Sigmoid colon (tissue), 7 donors: ENCODE results near the gene MDM2. TPM values are rescaled to one million over a fixed set of nuclear protein-coding genes. Genes with fewer than 3 reads are reported as not detected.

Experiments
- DNase-seq: peaks from one replicate; pipeline ENCODE4 v3.0.0-alpha.2; 2019
- H3K27ac ChIP-seq, 4 donors: fragments of 200-600 bp; sonication (generic); one replicate each; pipeline ENCODE4 v1.5.1; 2016 to 2019; ENCODE audit warnings: mild to moderate bottlenecking in 1 of 4
- H3K27me3 ChIP-seq, 3 donors: fragments of 200-600 bp; sonication (generic); one replicate each; pipeline ENCODE4 v1.5.1; 2019; ENCODE audit warnings: mild to moderate bottlenecking in 1 of 3
- H3K36me3 ChIP-seq, 4 donors: fragments of 200-600 bp; sonication (generic); one replicate each; pipeline ENCODE4 v1.5.1; 2016 to 2019
- H3K4me1 ChIP-seq, 4 donors: fragments of 200-600 bp; sonication (generic); one replicate each; pipeline ENCODE4 v1.5.1; 2017 to 2019
- H3K4me3 ChIP-seq, 4 donors: fragments of 200-600 bp; sonication (generic); one replicate each; pipeline ENCODE4 v1.5.1; 2017 to 2019; ENCODE audit warnings: mild to moderate bottlenecking in 2 of 4, moderate library complexity in 1 of 4
- H3K9me3 ChIP-seq, 4 donors: fragments of 200-600 bp in 3 of 4; sonication (generic) in 3 of 4; one replicate each; pipeline versions ENCODE4 v1.5.1 to v1.6.1; 2013 to 2019
- EP300 ChIP-seq, 4 donors: sonication (generic); formaldehyde crosslinking; IDR thresholded peaks; one replicate each; pipeline ENCODE4 v1.6.1; 2017; ENCODE audit warnings: antibody characterized with exemption in 4 of 4
- POLR2A ChIP-seq, 2 donors: fragments of 450-650 bp; IDR thresholded peaks; one replicate each; pipeline ENCODE4 v1.6.1; 2016; ENCODE audit warnings: antibody characterized with exemption in 2 of 2, mild to moderate bottlenecking in 2 of 2, moderate library complexity in 2 of 2
- POLR2AphosphoS5 ChIP-seq, 4 donors: sonication (generic); formaldehyde crosslinking; IDR thresholded peaks; one replicate each; pipeline ENCODE4 v1.6.1; 2017; ENCODE audit warnings: antibody characterized with exemption in 4 of 4
- WGBS, 2 donors: extraction: QIAGEN DNeasy Blood & Tissue Kit; methylation state at CpG; one replicate each; pipeline ENCODE4 v1.1.7; 2013; 5-methylcytosine and 5-hydroxymethylcytosine counted together
- intact Hi-C: fragments of 100-400 bp; cut with DNase I; formaldehyde crosslinking; loops from one replicate; pipeline ENCODE4 v1.15.1; 2023
- polyA plus RNA-seq, 3 donors: library from polyadenylated mRNA; stranded (reverse); fragments of 200-250 nt; gene quantifications; one replicate each; pipeline ENCODE4 v1.2.3, GENCODE V29; 2013
- total RNA-seq, 4 donors: library from RNA; depleted of rRNA; stranded (reverse); fragments of >200 nt; gene quantifications; one replicate each; pipeline ENCODE4 v1.1.0, GENCODE V29; 2016
- TF ChIP-seq, protein P1 (sequence below), 4 experiments: fragments of 450-650 bp in 3 of 4; fragments of 200-600 bp in 1 of 4; IDR thresholded peaks; one replicate each; pipeline ENCODE4 v1.5.1; 2016 to 2019; ENCODE audit warnings: antibody characterized with exemption in 4 of 4, mild to moderate bottlenecking in 3 of 4, moderate library complexity in 2 of 4
- donor health status: healthy with polysubstance abuse.
- donor health status: Bipolar disorder and iron deficiency.
- donor health status: healthy.

The MDM2 gene
- total and polyA plus RNA-seq, 7 donors: 6.0 to 55.4 (median 44.2) TPM

DNA sequence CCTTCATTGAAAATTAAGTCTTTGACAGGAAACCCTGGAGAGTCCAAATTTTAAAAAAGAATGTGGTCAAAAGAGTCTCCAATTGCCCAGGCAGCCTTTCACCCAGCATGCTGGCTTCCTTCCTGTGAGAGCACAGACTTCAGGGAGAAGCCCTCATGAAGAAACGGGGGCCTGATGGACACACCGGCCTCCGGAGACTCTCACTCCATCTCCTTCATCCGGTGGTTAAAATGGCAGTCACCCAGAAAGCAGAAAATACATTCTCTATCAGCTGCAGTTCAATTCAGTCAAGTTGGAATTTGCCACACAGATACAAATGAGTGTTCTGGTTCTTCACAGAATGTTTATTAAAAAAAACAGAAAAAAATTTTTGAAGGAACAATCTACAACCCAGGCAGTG is 68.5 kb downstream of the MDM2 start:
- H3K4me1 ChIP-seq: no peaks in the 10 kb centered on the region
- H3K27me3 ChIP-seq: no peaks in the 10 kb centered on the region
- no peak overlapping the region for H3K4me3 ChIP-seq
- TF ChIP-seq POLR2A (IDR thresholded peaks at IDR 0.05) (no peak), POLR2AphosphoS5 (IDR thresholded peaks at IDR 0.05) (no peak)
- TF ChIP-seq, protein P1, sequence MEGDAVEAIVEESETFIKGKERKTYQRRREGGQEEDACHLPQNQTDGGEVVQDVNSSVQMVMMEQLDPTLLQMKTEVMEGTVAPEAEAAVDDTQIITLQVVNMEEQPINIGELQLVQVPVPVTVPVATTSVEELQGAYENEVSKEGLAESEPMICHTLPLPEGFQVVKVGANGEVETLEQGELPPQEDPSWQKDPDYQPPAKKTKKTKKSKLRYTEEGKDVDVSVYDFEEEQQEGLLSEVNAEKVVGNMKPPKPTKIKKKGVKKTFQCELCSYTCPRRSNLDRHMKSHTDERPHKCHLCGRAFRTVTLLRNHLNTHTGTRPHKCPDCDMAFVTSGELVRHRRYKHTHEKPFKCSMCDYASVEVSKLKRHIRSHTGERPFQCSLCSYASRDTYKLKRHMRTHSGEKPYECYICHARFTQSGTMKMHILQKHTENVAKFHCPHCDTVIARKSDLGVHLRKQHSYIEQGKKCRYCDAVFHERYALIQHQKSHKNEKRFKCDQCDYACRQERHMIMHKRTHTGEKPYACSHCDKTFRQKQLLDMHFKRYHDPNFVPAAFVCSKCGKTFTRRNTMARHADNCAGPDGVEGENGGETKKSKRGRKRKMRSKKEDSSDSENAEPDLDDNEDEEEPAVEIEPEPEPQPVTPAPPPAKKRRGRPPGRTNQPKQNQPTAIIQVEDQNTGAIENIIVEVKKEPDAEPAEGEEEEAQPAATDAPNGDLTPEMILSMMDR (IDR thresholded peaks at IDR 0.05): no peak
- intact Hi-C loops: no loop called here
- H3K36me3 ChIP-seq: no peaks in the 10 kb centered on the region
- WGBS, 2 donors: 41 to 73% methylated on average over 4 of the region's 4 CpGs
- DNase-seq: no peak
- H3K9me3 ChIP-seq: peaks cover 0 to 3% (median 0%) of the 10 kb centered on the region in 4 donors
- H3K27ac ChIP-seq: no peak overlapping the region

DNA sequence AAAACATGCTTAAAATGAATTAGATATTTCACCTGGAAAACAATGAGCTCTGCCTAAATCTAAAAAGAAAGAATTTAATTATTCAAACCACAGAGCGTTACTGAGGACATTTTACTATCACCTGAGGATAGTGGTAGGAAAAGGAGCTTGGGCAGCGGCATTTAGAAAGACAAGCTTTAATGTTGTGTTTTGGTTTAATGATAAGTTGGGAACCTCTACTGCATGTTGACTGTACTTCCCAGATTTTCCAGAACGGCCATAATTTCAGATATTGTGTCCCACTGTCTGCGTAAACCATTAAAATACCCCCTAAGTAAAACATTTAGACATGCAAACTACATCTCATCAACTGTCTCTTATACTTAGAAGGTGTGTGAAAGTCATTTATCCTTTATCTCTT is 69.6 kb downstream of the MDM2 start:
- peaks cover 0 to 3% (median 1%) of the 10 kb centered on the region in 4 donors for H3K9me3 ChIP-seq
- H3K36me3 ChIP-seq: no peaks in the 10 kb centered on the region
- H3K4me1 ChIP-seq: no peaks in the 10 kb centered on the region
- TF ChIP-seq, protein P1 (IDR thresholded peaks at IDR 0.05): no peak
- TF ChIP-seq POLR2AphosphoS5 (IDR thresholded peaks at IDR 0.05) (no peak), EP300 (IDR thresholded peaks at IDR 0.05) (no peak), POLR2A (IDR thresholded peaks at IDR 0.05) (no peak)
- 97 to 98% methylated on average over 4 of the region's 4 CpGs for WGBS, 2 donors
- H3K4me3 ChIP-seq: no peak overlapping the region
- DNase-seq: no peak
- H3K27me3 ChIP-seq: no peaks in the 10 kb centered on the region
- H3K27ac ChIP-seq: no peak overlapping the region
- intact Hi-C loops: no loop called here

DNA sequence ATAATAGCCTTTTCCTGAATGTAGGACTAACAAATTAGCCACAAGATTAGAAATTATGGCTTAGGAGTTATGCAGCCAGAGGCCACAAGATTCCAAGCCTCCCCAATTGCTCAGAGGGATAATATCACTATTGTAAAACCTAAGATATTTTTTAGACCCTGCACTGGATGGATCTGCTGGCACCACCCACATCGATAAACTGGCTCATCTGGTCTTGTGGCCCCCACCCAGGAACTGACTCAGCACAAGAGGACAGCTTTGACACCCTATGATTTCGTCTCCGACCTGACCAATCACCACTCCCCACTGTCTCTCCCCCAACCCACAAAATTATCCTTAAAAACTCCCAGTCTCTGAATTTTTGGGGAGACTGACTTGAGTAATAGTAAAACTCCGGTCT is 70.3 kb downstream of the MDM2 start:
- DNase-seq: no peak
- TF ChIP-seq POLR2AphosphoS5 (IDR thresholded peaks at IDR 0.05) (no peak), EP300 (IDR thresholded peaks at IDR 0.05) (no peak), POLR2A (IDR thresholded peaks at IDR 0.05) (no peak)
- TF ChIP-seq, protein P1 (IDR thresholded peaks at IDR 0.05): no peak
- Histone ChIP-seq H3K36me3 (no peaks in the 10 kb centered on the region), H3K27ac (no peak overlapping the region), H3K4me3 (no peak overlapping the region), H3K9me3 (peaks cover 0 to 3% (median 1%) of the 10 kb centered on the region in 4 donors), H3K4me1 (no peaks in the 10 kb centered on the region), H3K27me3 (no peaks in the 10 kb centered on the region)
- intact Hi-C loops: no loop called here
- 96 to 97% methylated on average over 4 of the region's 4 CpGs for WGBS, 2 donors

DNA sequence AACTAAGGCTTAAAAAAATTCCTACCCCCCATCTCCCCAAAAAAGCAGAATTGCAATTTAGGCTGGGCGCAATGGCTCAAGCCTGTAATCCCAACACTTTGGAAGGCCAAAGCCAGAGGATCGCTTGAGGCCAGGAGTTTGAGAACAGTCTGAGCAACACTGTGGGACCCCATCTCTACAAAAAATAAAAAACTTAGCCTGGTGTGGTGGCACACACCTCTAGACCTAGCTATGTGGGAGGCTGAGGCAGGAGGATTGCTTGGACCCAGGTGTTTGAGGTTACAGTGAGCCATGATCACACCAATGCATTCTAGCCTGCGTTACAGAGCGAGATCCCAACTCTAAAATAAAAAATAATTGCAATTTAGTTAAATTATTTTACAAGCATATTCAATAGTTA is 70.9 kb downstream of the MDM2 start:
- DNase-seq: no peak
- Histone ChIP-seq H3K36me3 (no peaks in the 10 kb centered on the region), H3K9me3 (peaks cover 0 to 3% (median 1%) of the 10 kb centered on the region in 4 donors), H3K4me1 (no peaks in the 10 kb centered on the region), H3K4me3 (no peak overlapping the region), H3K27ac (no peak overlapping the region), H3K27me3 (no peaks in the 10 kb centered on the region)
- 94 to 97% methylated on average over 4 of the region's 4 CpGs for WGBS, 2 donors
- intact Hi-C loops: no loop called here
- TF ChIP-seq POLR2A (IDR thresholded peaks at IDR 0.05) (no peak), POLR2AphosphoS5 (IDR thresholded peaks at IDR 0.05) (no peak), EP300 (IDR thresholded peaks at IDR 0.05) (no peak)
- TF ChIP-seq, protein P1 (IDR thresholded peaks at IDR 0.05): no peak

DNA sequence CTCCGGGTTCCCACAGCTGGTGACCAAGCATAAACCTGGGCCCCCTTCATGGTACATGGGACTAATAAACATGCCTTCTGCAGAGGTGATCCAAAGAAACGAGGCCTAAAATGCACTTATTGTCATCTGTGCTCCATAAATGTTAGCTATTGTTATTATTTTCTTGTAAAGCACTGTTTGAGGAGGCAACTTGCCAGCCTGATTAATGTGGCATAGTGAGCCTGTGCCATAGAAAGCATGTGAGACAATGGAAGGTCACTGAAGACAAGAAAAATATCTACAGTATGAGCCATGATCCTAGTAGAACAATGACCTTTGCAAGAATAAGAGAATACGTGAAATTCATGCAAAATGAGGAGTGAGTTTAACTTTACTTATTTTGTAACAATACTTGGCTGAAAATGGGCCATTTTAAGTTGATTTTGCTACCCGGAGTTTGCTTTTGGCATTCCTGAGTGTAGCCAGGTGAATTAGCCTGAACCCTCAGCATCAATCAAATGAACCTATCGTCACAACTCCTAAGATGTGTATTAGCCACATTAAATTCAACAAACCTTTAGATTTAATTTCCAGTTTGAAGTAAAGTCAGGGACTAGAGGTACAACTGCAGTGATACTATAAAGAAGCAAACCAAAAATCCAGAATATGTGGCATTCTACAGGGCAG is 72.8 kb downstream of the MDM2 start:
- TF ChIP-seq POLR2AphosphoS5 (IDR thresholded peaks at IDR 0.05): no peak
- TF ChIP-seq EP300 (IDR thresholded peaks at IDR 0.05): no peak
- no peak for TF ChIP-seq POLR2A (IDR thresholded peaks at IDR 0.05)
- TF ChIP-seq, protein P1 (IDR thresholded peaks at IDR 0.05): no peak
- Histone ChIP-seq H3K4me3 (no peak overlapping the region), H3K4me1 (no peaks in the 10 kb centered on the region), H3K27ac (no peak overlapping the region), H3K36me3 (no peaks in the 10 kb centered on the region), H3K27me3 (no peaks in the 10 kb centered on the region), H3K9me3 (peaks cover 0 to 3% (median 1%) of the 10 kb centered on the region in 4 donors)
- intact Hi-C loops: no loop called here
- 84 to 87% methylated on average over 5 of the region's 5 CpGs for WGBS, 2 donors
- DNase-seq: no peak
